ENCODE results near the gene SRL. TPM values are rescaled to one million over a fixed set of nuclear protein-coding genes. Genes with fewer than 3 reads are reported as not detected.

Gene SRL
- total and polyA plus RNA-seq, 2 of the 8 experiments (the other 6 are each of a cell fraction or from before 2014, with no cell fraction given), result 0.05 TPM; not detected in 1

GRCh38 chr16:4204521-4204920 is 37.4 kb downstream of the SRL start:
- Histone ChIP-seq H3K4ac (replicated peaks; ENCODE audit: insufficient read length, low read depth, low read length) (no peak overlapping the region), H4K20me1 (replicated peaks in 1 of 2; ENCODE audit: control insufficient read depth in 1 of 2, insufficient read depth in 2 of 2, low read length in 2 of 2) (no peaks in the 10 kb centered on the region), H2BK12ac (ENCODE audit: low read depth, low read length) (no peak overlapping the region), H4K91ac (replicated peaks; ENCODE audit: insufficient read length, low read length) (no peak overlapping the region), H3K27ac (ENCODE audit: low read depth, low read length) (no peak overlapping the region), H3K4me3 (ENCODE audit: extremely low read depth in 1 of 4, insufficient read depth in 2 of 4, low read depth in 3 of 4, low read length in 4 of 4) (no peak overlapping the region), H3K18ac (ENCODE audit: extremely low read depth, low read length) (no peak overlapping the region), H3K79me1 (ENCODE audit: low read depth, low read length) (no peaks in the 10 kb centered on the region), H3K4me1 (replicated peaks in 1 of 4; ENCODE audit: control insufficient read depth in 3 of 4, insufficient read depth in 4 of 4, low read length in 3 of 4) (peaks cover 0 to 6% (median 2%) of the 10 kb centered on the region in 4 experiments; a peak in 4 of 7 replicates), H4K8ac (ENCODE audit: extremely low read depth, insufficient read depth, low read length) (no peak overlapping the region), H3K9me3 (ENCODE audit: insufficient read depth in 2 of 2, low read depth in 1 of 2, low read length in 1 of 2) (no peaks in the 10 kb centered on the region), H3K14ac (ENCODE audit: insufficient read length) (no peak overlapping the region), H2BK15ac (ENCODE audit: low read length) (no peak overlapping the region), H2AK5ac (ENCODE audit: low read depth, low read length) (no peak overlapping the region), H2AFZ (ENCODE audit: low read length) (no peak overlapping the region), H3K4me2 (ENCODE audit: insufficient read depth in 1 of 2, low read depth in 2 of 2, low read length in 2 of 2) (no peak overlapping the region), H3K56ac (replicated peaks; ENCODE audit: insufficient read length, low read depth, low read length) (no peak overlapping the region), H3K27me3 (replicated peaks in 1 of 4; ENCODE audit: control insufficient read depth in 3 of 4, extremely low read depth in 1 of 4, insufficient read depth in 3 of 4, low read length in 3 of 4) (no peaks in the 10 kb centered on the region; a peak in 1 of 7 replicates), H2BK5ac (ENCODE audit: low read depth, low read length) (no peak overlapping the region), H3K23ac (ENCODE audit: insufficient read length) (no peak overlapping the region), H3K9ac (replicated peaks in 1 of 4; ENCODE audit: extremely low read depth in 1 of 4, low read depth in 3 of 4, low read length in 3 of 4) (no peak overlapping the region), H3K79me2 (ENCODE audit: control insufficient read depth in 1 of 2, insufficient read depth in 2 of 2, low read length in 2 of 2) (no peaks in the 10 kb centered on the region), H3K23me2 (ENCODE audit: low read depth, low read length) (no peaks in the 10 kb centered on the region), H2BK20ac (ENCODE audit: low read length) (no peak overlapping the region), H3K36me3 (ENCODE audit: control insufficient read depth in 2 of 4, insufficient read depth in 4 of 4, low read length in 3 of 4) (no peaks in the 10 kb centered on the region), H4K5ac (ENCODE audit: insufficient read length, low read depth, low read length) (no peak overlapping the region), H2BK120ac (replicated peaks; ENCODE audit: low read depth, low read length) (no peak overlapping the region)
- ChIA-PET POLR2A (ENCODE audit: partially characterized antibody) (interaction anchor here (0.7 to 1.1 kb wide), 2 partner anchors 9 to 47 kb away, joined by 4 read pairs; no protein-coding TSS in a partner anchor), CTCF (ENCODE audit: partially characterized antibody) (interaction anchor here (0.9 to 2.7 kb wide), 6 partner anchors 12 to 266 kb away, joined by 3 to 7 read pairs (median 4); no protein-coding TSS in a partner anchor)
- FAIRE-seq (no peak), DNase-seq (ENCODE audit: low read depth in 1 of 2, low spot score in 2 of 2) (no peak)
- WGBS, 2 experiments (ENCODE audit: extremely low coverage in 1 of 2, insufficient coverage in 1 of 2, insufficient read length in 1 of 2, insufficient replicate concordance in 2 of 2, low coverage in 1 of 2, low lambda C conversion rate in 2 of 2, missing lambda C conversion rate in 1 of 2), result 95% methylated on average over 9 of the region's 9 CpGs; no CpG with 5 or more reads in 1 of the 2 experiments
- TF ChIP-seq SP1 (IDR thresholded peaks at IDR 0.05; ENCODE audit: low read depth, low read length) (no peak), CHD2 (IDR thresholded peaks at IDR 0.05; ENCODE audit: low read length) (no peak), TAF7 (optimal IDR thresholded peaks at IDR 0.05; ENCODE audit: borderline replicate concordance, low read depth, low read length) (no peak), KDM1A (IDR thresholded peaks at IDR 0.05; ENCODE audit: borderline replicate concordance, low read length) (no peak), RAD21 (IDR thresholded peaks at IDR 0.05 in 1 of 2, conservative IDR thresholded peaks at IDR 0.05 in 1 of 2; ENCODE audit: low read depth in 2 of 2, low read length in 2 of 2) (no peak), KDM4A (IDR thresholded peaks at IDR 0.05; ENCODE audit: low read depth, low read length, severe bottlenecking) (no peak)

All from H1 (cell line).